ENCODE measurements around the gene IL1RAPL1. TPM values are rescaled to one million over a fixed set of nuclear protein-coding genes. Genes with fewer than 3 reads are reported as not detected.
A peak's percentile ranks its signal among the peaks of the same experiment; 100 is the strongest.

The IL1RAPL1 gene
- total and polyA plus RNA-seq, 2 donors (not counting 1 experiment from before 2014, with no cell fraction given): 0.25 to 2.8 TPM

- DNase-seq (ENCODE audit: low read depth in 2 of 2): peak; percentile 15 to 69
- Histone ChIP-seq H2AFZ (ENCODE audit: low read length) (no peak overlapping the region), H3K4me3 (replicated peaks in 1 of 4; ENCODE audit: control extremely low read depth in 1 of 4, insufficient read depth in 1 of 4, low read depth in 3 of 4, low read length in 4 of 4) (no peak overlapping the region), H3K27ac (ENCODE audit: insufficient read depth, low read length) (no peak overlapping the region), H4K20me1 (ENCODE audit: control insufficient read depth, extremely low read depth, insufficient read depth, low read length) (no peaks in the 10 kb centered on the region), H3K79me2 (ENCODE audit: control insufficient read depth, insufficient read depth, low read length) (no peaks in the 10 kb centered on the region), H3K27me3 (ENCODE audit: control insufficient read depth, insufficient read depth, low read length) (no peaks in the 10 kb centered on the region), H3K4me2 (ENCODE audit: extremely low read depth, insufficient read depth, low read length) (no peak overlapping the region), H3K4me1 (ENCODE audit: control insufficient read depth, extremely low read depth, insufficient read depth, low read length) (no peaks in the 10 kb centered on the region), H3K9ac (ENCODE audit: insufficient read depth, low read length) (no peak overlapping the region), H3K9me3 (ENCODE audit: control insufficient read depth, insufficient read depth, low read depth, low read length) (no peaks in the 10 kb centered on the region), H3K36me3 (ENCODE audit: control insufficient read depth, insufficient read depth, low read length) (no peaks in the 10 kb centered on the region)
- TF ChIP-seq EZH2 (IDR thresholded peaks at IDR 0.05; ENCODE audit: low read length, missing control alignments) (no peak), CTCF (conservative IDR thresholded peaks at IDR 0.05 in 1 of 2, IDR thresholded peaks at IDR 0.05 in 1 of 2; ENCODE audit: low read depth in 1 of 2, low read length in 2 of 2) (no peak)
These were observed 292.9 kb downstream of the IL1RAPL1 start for GRCh38 chrX:28880136-28880535.

- Histone ChIP-seq H3K79me2 (ENCODE audit: control insufficient read depth, insufficient read depth, low read length) (no peaks in the 10 kb centered on the region), H3K27ac (ENCODE audit: insufficient read depth, low read length) (no peak overlapping the region), H3K9me3 (ENCODE audit: control insufficient read depth, insufficient read depth, low read depth, low read length) (no peaks in the 10 kb centered on the region)
These were observed 297.6 kb downstream of the IL1RAPL1 start for GRCh38 chrX:28884823-28885222.

GRCh38 chrX:28888416-28888815 is 301.2 kb downstream of the IL1RAPL1 start:
- Histone ChIP-seq H3K27ac (ENCODE audit: insufficient read depth, low read length) (no peak overlapping the region), H3K9me3 (ENCODE audit: control insufficient read depth, insufficient read depth, low read depth, low read length) (no peaks in the 10 kb centered on the region), H3K79me2 (ENCODE audit: control insufficient read depth, insufficient read depth, low read length) (no peaks in the 10 kb centered on the region), H3K36me3 (ENCODE audit: control insufficient read depth, insufficient read depth, low read length) (no peaks in the 10 kb centered on the region), H2AFZ (ENCODE audit: low read length) (no peak overlapping the region), H3K4me3 (replicated peaks in 1 of 4; ENCODE audit: control extremely low read depth in 1 of 4, insufficient read depth in 1 of 4, low read depth in 3 of 4, low read length in 4 of 4) (no peak overlapping the region), H3K4me1 (ENCODE audit: control insufficient read depth, extremely low read depth, insufficient read depth, low read length) (no peaks in the 10 kb centered on the region), H3K27me3 (ENCODE audit: control insufficient read depth, insufficient read depth, low read length) (no peaks in the 10 kb centered on the region), H4K20me1 (ENCODE audit: control insufficient read depth, extremely low read depth, insufficient read depth, low read length) (no peaks in the 10 kb centered on the region), H3K4me2 (ENCODE audit: extremely low read depth, insufficient read depth, low read length) (no peak overlapping the region), H3K9ac (ENCODE audit: insufficient read depth, low read length) (no peak overlapping the region)
- TF ChIP-seq EZH2 (IDR thresholded peaks at IDR 0.05; ENCODE audit: low read length, missing control alignments) (no peak), CTCF (conservative IDR thresholded peaks at IDR 0.05 in 1 of 2, IDR thresholded peaks at IDR 0.05 in 1 of 2; ENCODE audit: low read depth in 1 of 2, low read length in 2 of 2) (no peak)
- peak; percentile 48 to 71 for DNase-seq (ENCODE audit: low read depth in 2 of 2)

More at GRCh38 chrX:28884823-28885222, 297.6 kb downstream of the IL1RAPL1 start:
- Histone ChIP-seq H3K27me3 (ENCODE audit: control insufficient read depth, insufficient read depth, low read length) (no peaks in the 10 kb centered on the region), H3K4me3 (replicated peaks in 1 of 4; ENCODE audit: control extremely low read depth in 1 of 4, insufficient read depth in 1 of 4, low read depth in 3 of 4, low read length in 4 of 4) (no peak overlapping the region), H4K20me1 (ENCODE audit: control insufficient read depth, extremely low read depth, insufficient read depth, low read length) (no peaks in the 10 kb centered on the region), H3K9ac (ENCODE audit: insufficient read depth, low read length) (no peak overlapping the region), H3K36me3 (ENCODE audit: control insufficient read depth, insufficient read depth, low read length) (no peaks in the 10 kb centered on the region), H2AFZ (ENCODE audit: low read length) (no peak overlapping the region), H3K4me2 (ENCODE audit: extremely low read depth, insufficient read depth, low read length) (no peak overlapping the region), H3K4me1 (ENCODE audit: control insufficient read depth, extremely low read depth, insufficient read depth, low read length) (no peaks in the 10 kb centered on the region)
- TF ChIP-seq CTCF (conservative IDR thresholded peaks at IDR 0.05 in 1 of 2, IDR thresholded peaks at IDR 0.05 in 1 of 2; ENCODE audit: low read depth in 1 of 2, low read length in 2 of 2): no peak
- TF ChIP-seq EZH2 (IDR thresholded peaks at IDR 0.05; ENCODE audit: low read length, missing control alignments): no peak
- DNase-seq (ENCODE audit: low read depth in 2 of 2): no peak

Measured in fibroblast of lung (primary cell).